Trophoblast cell (in vitro differentiated cells and primary cell): ENCODE data around the gene COL18A1.

Source experiments
- DNase-seq, 2 donors: peaks; one replicate each; pipeline ENCODE4 v3.0.0-alpha.2; 2016
- H2AFZ ChIP-seq: 2 replicates; pipeline ENCODE4 v1.6.1; 2013; ENCODE audit warnings: low read length, moderate library complexity, mild to moderate bottlenecking; ENCODE audit not compliant: insufficient read depth, poor library complexity
- H2AK5ac ChIP-seq: 2 replicates; pipeline ENCODE4 v1.6.1; 2013; ENCODE audit warnings: mild to moderate bottlenecking, low read length
- H2BK120ac ChIP-seq: 2 replicates; pipeline ENCODE4 v1.6.1; 2013; ENCODE audit warnings: low read length, mild to moderate bottlenecking, moderate library complexity; ENCODE audit not compliant: insufficient read depth, poor library complexity
- H2BK12ac ChIP-seq: 2 replicates; pipeline ENCODE4 v1.6.1; 2013; ENCODE audit warnings: mild to moderate bottlenecking, low read length, moderate library complexity
- H2BK5ac ChIP-seq: 2 replicates; pipeline ENCODE4 v1.6.1; 2013; ENCODE audit warnings: low read length, low read depth, moderate library complexity, mild to moderate bottlenecking; ENCODE audit not compliant: poor library complexity
- H3K14ac ChIP-seq: 2 replicates; pipeline ENCODE4 v1.6.1; 2013; ENCODE audit warnings: mild to moderate bottlenecking, low read length
- H3K18ac ChIP-seq: 2 replicates; pipeline ENCODE4 v1.6.1; 2013; ENCODE audit warnings: mild to moderate bottlenecking, low read length
- H3K23ac ChIP-seq: 2 replicates; pipeline ENCODE4 v1.6.1; 2013; ENCODE audit warnings: low read length
- H3K27ac ChIP-seq: 2 replicates; pipeline ENCODE4 v1.5.1; 2013; ENCODE audit warnings: low read depth, mild to moderate bottlenecking, inconsistent platforms, low read length, moderate library complexity
- H3K27me3 ChIP-seq: 2 replicates; pipeline ENCODE4 v1.6.1; 2013; ENCODE audit warnings: inconsistent platforms, mild to moderate bottlenecking, low read length, moderate library complexity; ENCODE audit not compliant: insufficient read depth
- H3K36me3 ChIP-seq, 2 experiments: 1 replicate in 1 of 2; 2 replicates in 1 of 2; pipeline ENCODE4 v1.6.1; 2013; ENCODE audit warnings: low read length in 2 of 2, mild to moderate bottlenecking in 2 of 2, moderate library complexity in 1 of 2; ENCODE audit not compliant: insufficient read depth in 2 of 2, control insufficient read depth in 1 of 2
- H3K4ac ChIP-seq: 2 replicates; pipeline ENCODE4 v1.6.1; 2013; ENCODE audit warnings: low read depth, mild to moderate bottlenecking, low read length, moderate library complexity
- H3K4me1 ChIP-seq, 2 experiments: 1 replicate in 1 of 2; 2 replicates in 1 of 2; pipeline ENCODE4 v1.6.1; 2013; ENCODE audit warnings: low read length in 2 of 2, mild to moderate bottlenecking in 2 of 2, moderate library complexity in 1 of 2; ENCODE audit not compliant: insufficient read depth in 2 of 2, control insufficient read depth in 1 of 2
- H3K4me2 ChIP-seq: 2 replicates; pipeline ENCODE4 v1.6.1; 2013; ENCODE audit warnings: inconsistent platforms, mild to moderate bottlenecking, low read length, moderate library complexity
- H3K4me3 ChIP-seq: 2 replicates; pipeline ENCODE4 v1.5.1; 2013; ENCODE audit warnings: mild to moderate bottlenecking, low read depth, low read length, inconsistent platforms
- H3K79me1 ChIP-seq: one replicate; pipeline ENCODE4 v1.6.1; 2013; ENCODE audit warnings: low read length
- H3K79me2 ChIP-seq: 2 replicates; pipeline ENCODE4 v1.6.1; 2013; ENCODE audit warnings: low read length, mild to moderate bottlenecking; ENCODE audit not compliant: control insufficient read depth, insufficient read depth, poor library complexity
- H3K9ac ChIP-seq: 2 replicates; pipeline ENCODE4 v1.6.1; 2013; ENCODE audit warnings: mild to moderate bottlenecking, low read length
- H3K9me3 ChIP-seq: 2 replicates; pipeline ENCODE4 v1.6.1; 2013; ENCODE audit warnings: low read depth, mild to moderate bottlenecking, control low read depth, inconsistent platforms, low read length; ENCODE audit not compliant: insufficient read depth
- H4K12ac ChIP-seq: 2 replicates; pipeline ENCODE4 v1.6.1; 2013; ENCODE audit warnings: low read depth, mild to moderate bottlenecking, low read length, moderate library complexity
- H4K8ac ChIP-seq: 2 replicates; pipeline ENCODE4 v1.6.1; 2013; ENCODE audit warnings: low read depth, mild to moderate bottlenecking, low read length, moderate library complexity
- H4K91ac ChIP-seq: one replicate; pipeline ENCODE4 v1.6.1; 2013; ENCODE audit warnings: low read depth, mild to moderate bottlenecking, low read length, moderate library complexity
- WGBS: extraction: QIAGEN DNeasy Blood & Tissue Kit; methylation state at CpG from one replicate; pipeline ENCODE4 v1.1.7; 2013; ENCODE audit warnings: missing lambda C conversion rate; ENCODE audit not compliant: insufficient read length, insufficient coverage; ENCODE audit errors: extremely low coverage; 5-methylcytosine and 5-hydroxymethylcytosine counted together

COL18A1 gene

DNA sequence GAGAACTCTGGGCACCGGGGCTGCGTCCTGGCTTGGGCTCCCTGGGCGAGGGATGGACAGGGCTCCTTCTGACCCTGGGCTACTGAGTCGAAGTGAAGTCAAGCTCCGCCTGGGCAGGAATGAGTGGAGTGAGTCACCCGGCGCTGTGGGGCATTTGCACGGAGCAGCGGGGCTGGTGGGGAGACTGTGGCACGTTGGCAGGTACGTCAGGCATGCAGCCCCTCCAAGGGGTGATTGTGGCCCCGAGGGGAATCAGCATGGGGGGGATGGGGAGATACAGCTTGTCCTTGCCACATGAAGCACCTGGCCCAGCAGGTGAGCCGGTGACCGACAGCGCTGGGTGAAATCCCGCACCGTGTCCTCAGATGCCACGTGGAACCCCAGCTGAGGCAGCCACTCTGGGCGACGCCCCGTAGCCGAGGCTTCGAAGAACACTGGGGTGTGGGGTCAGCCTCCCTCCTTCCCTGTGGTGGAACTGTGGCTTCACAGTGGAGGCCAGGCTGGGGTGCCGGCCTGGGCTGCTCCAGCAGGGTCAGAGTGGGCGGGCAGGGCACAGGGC is 62.3 kb downstream of the COL18A1 start:
- H3K4me1 ChIP-seq: peaks cover 10 to 12% of the 10 kb centered on the region in 2 experiments
- no peak overlapping the region for H2BK5ac ChIP-seq
- peaks cover 3% of the 10 kb centered on the region for H3K79me2 ChIP-seq
- no CpG with 5 or more reads among the region's 25 CpGs for WGBS
- H2AFZ ChIP-seq: no peak overlapping the region
- H3K4me2 ChIP-seq: no peak overlapping the region
- no peak overlapping the region for H3K4ac ChIP-seq
- no peak overlapping the region for H4K91ac ChIP-seq
- DNase-seq: no peak
- H3K18ac ChIP-seq: no peak overlapping the region
- no peak overlapping the region for H2BK120ac ChIP-seq
- peaks cover 25 to 40% of the 10 kb centered on the region in 2 experiments for H3K36me3 ChIP-seq
- no peak overlapping the region for H2AK5ac ChIP-seq
- H3K9me3 ChIP-seq: peaks cover 7% of the 10 kb centered on the region
- H3K27me3 ChIP-seq: no peaks in the 10 kb centered on the region
- no peaks in the 10 kb centered on the region for H3K79me1 ChIP-seq
- H3K14ac ChIP-seq: no peak overlapping the region
- H3K4me3 ChIP-seq: no peak overlapping the region
- H3K9ac ChIP-seq: no peak overlapping the region
- no peak overlapping the region for H2BK12ac ChIP-seq
- no peak overlapping the region for H4K12ac ChIP-seq
- no peak overlapping the region for H4K8ac ChIP-seq
- no peak overlapping the region for H3K27ac ChIP-seq
- no peak overlapping the region for H3K23ac ChIP-seq

- Histone ChIP-seq H3K4me2 (no peak overlapping the region), H3K4me1 (peaks cover 10 to 12% of the 10 kb centered on the region in 2 experiments), H2AK5ac (no peak overlapping the region), H2BK12ac (no peak overlapping the region), H3K79me1 (no peaks in the 10 kb centered on the region), H3K79me2 (peaks cover 3% of the 10 kb centered on the region), H2BK5ac (no peak overlapping the region), H3K9me3 (peaks cover 5% of the 10 kb centered on the region), H3K4ac (no peak overlapping the region), H3K36me3 (peaks cover 32 to 46% of the 10 kb centered on the region in 2 experiments), H3K27ac (no peak overlapping the region), H3K23ac (no peak overlapping the region), H4K12ac (no peak overlapping the region), H3K27me3 (no peaks in the 10 kb centered on the region), H3K4me3 (no peak overlapping the region), H3K14ac (no peak overlapping the region), H4K8ac (no peak overlapping the region), H2AFZ (no peak overlapping the region), H2BK120ac (no peak overlapping the region), H4K91ac (no peak overlapping the region), H3K18ac (no peak overlapping the region), H3K9ac (no peak overlapping the region)
- DNase-seq: no peak
- WGBS: no CpG with 5 or more reads among the region's 45 CpGs
These were observed 63.3 kb downstream of the COL18A1 start for GRCh38 chr21:45468051-45468970.

- H3K36me3 ChIP-seq: peaks cover 34 to 50% of the 10 kb centered on the region in 2 experiments
- no CpG with 5 or more reads among the region's 14 CpGs for WGBS
These were observed 64.0 kb downstream of the COL18A1 start for GRCh38 chr21:45468971-45469272.

GRCh38 chr21:45469273-45470086 is 64.5 kb downstream of the COL18A1 start:
- Histone ChIP-seq H2BK120ac (no peak overlapping the region), H3K9ac (no peak overlapping the region), H2BK5ac (no peak overlapping the region), H3K27me3 (no peaks in the 10 kb centered on the region), H3K4ac (no peak overlapping the region), H4K91ac (no peak overlapping the region), H3K36me3 (peaks cover 38 to 55% of the 10 kb centered on the region in 2 experiments), H3K9me3 (peaks cover 8% of the 10 kb centered on the region), H2BK12ac (no peak overlapping the region), H3K4me1 (peaks cover 10 to 12% of the 10 kb centered on the region in 2 experiments), H3K79me1 (no peaks in the 10 kb centered on the region), H4K8ac (no peak overlapping the region), H2AK5ac (no peak overlapping the region), H3K27ac (no peak overlapping the region), H3K23ac (no peak overlapping the region), H3K14ac (no peak overlapping the region), H3K4me2 (no peak overlapping the region), H4K12ac (no peak overlapping the region), H3K79me2 (peaks cover 3% of the 10 kb centered on the region), H2AFZ (no peak overlapping the region), H3K4me3 (no peak overlapping the region), H3K18ac (no peak overlapping the region)
- no peak for DNase-seq
- WGBS: no CpG with 5 or more reads among the region's 24 CpGs

More at GRCh38 chr21:45468971-45469272, 64.0 kb downstream of the COL18A1 start:
- H4K91ac ChIP-seq: no peak overlapping the region
- H3K27ac ChIP-seq: no peak overlapping the region
- no peak overlapping the region for H4K12ac ChIP-seq
- peaks cover 5% of the 10 kb centered on the region for H3K9me3 ChIP-seq
- H3K9ac ChIP-seq: no peak overlapping the region
- no peak overlapping the region for H2BK5ac ChIP-seq
- no peak for DNase-seq
- H2BK12ac ChIP-seq: no peak overlapping the region
- no peak overlapping the region for H3K23ac ChIP-seq
- H3K4ac ChIP-seq: no peak overlapping the region
- H3K14ac ChIP-seq: no peak overlapping the region
- no peak overlapping the region for H3K4me2 ChIP-seq
- H3K18ac ChIP-seq: no peak overlapping the region
- no peak overlapping the region for H2AK5ac ChIP-seq
- no peak overlapping the region for H4K8ac ChIP-seq
- H3K27me3 ChIP-seq: no peaks in the 10 kb centered on the region
- no peak overlapping the region for H3K4me3 ChIP-seq
- no peaks in the 10 kb centered on the region for H3K79me1 ChIP-seq
- no peak overlapping the region for H2BK120ac ChIP-seq
- H3K79me2 ChIP-seq: peaks cover 3% of the 10 kb centered on the region
- peaks cover 10 to 12% of the 10 kb centered on the region in 2 experiments for H3K4me1 ChIP-seq
- no peak overlapping the region for H2AFZ ChIP-seq
